Hepatocyte (in vitro differentiated cells): ENCODE results near the gene TNNC1.

Experiments used
- CTCF ChIP-seq: fragments of 200-600 bp; sonication (generic); IDR thresholded peaks from 2 replicates; pipeline ENCODE4 v1.5.1; 2016; ENCODE audit warnings: antibody characterized with exemption, mild to moderate bottlenecking; ENCODE audit not compliant: poor library complexity
- EZH2 ChIP-seq: fragments of 200-600 bp; sonication (generic); IDR thresholded peaks from 2 replicates; pipeline ENCODE4 v1.6.1; 2016; ENCODE audit warnings: antibody characterized with exemption, mild to moderate bottlenecking, borderline replicate concordance
- EZH2phosphoT487 ChIP-seq: fragments of 200-600 bp; sonication (generic); IDR thresholded peaks from one replicate; pipeline ENCODE4 v1.6.1; 2018; ENCODE audit warnings: antibody characterized with exemption, mild to moderate bottlenecking, low read depth, moderate library complexity; ENCODE audit not compliant: unreplicated experiment, severe bottlenecking

GRCh38 chr3:52492059-52492458 is 38.2 kb upstream of the TNNC1 start:
- no peak for TF ChIP-seq CTCF
- TF ChIP-seq EZH2phosphoT487: no peak
- TF ChIP-seq EZH2: no peak
